Measurements from ENCODE around the gene FOXA3.

FOXA3 gene

GRCh38 chr19:45911291-45911690 is 47.2 kb downstream of the FOXA3 start:
- H3K27ac ChIP-seq = no peak overlapping the region
- TF ChIP-seq CTCF (conservative IDR thresholded peaks at IDR 0.05) = no peak
- no peak for TF ChIP-seq ZFX (IDR thresholded peaks at IDR 0.05)

DNA sequence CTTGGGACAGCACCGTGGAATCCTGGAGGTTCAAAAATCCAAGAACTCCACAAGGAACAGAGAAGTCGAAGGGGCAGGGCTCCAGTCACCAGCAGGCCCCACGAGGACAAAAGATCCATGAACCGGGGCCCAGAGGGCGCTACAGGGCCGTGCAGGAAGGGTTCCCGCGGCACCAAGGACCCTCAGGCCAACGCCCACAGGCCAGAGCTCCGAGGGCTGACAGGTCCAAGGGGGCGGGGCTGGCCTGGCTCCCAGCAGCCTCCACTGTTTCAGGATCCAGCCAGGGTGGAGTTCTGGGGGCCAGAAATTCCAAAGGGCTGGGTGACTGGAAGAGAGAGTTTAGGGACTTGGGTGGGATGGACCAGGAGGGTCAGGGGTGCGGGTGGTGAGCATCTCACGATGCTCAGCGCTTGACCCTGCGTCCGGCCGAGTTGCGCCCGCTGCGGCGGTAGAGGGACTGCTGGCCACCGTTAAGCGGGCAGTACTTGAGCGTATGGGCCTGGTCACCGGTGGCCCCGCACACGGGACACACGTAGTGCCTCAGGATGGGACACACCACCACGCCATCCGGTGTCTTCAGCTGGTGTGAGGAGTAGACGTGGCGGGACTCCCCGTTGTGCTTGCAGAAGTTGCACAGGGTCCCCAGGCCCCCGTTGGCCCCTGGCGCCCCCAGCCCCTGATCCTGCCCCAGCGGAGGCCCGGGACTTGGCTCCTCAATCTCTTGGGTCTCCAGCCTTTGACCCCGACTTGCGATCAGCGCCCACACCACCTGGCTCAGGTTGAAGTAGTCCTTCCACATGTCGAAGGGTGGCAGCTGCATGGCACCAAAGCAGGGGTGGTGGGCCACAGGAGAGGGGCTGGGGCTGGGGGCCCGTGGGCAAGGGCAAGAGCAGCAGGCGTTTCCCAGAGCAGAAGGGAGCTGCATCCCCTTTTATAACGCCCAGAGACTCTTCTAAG is 50.0 kb downstream of the FOXA3 start, which contains the start of gene NANOS2:
NANOS2 (minus strand) TSS at position 905 of the 957 bp plus-strand sequence; CDS start at position 820, 85 bp downstream.
- H3K27ac ChIP-seq = no peak within 1 kb of the TSS
- TF ChIP-seq CTCF (conservative IDR thresholded peaks at IDR 0.05) (no peak), ZFX (IDR thresholded peaks at IDR 0.05) (no peak)

- TF ChIP-seq CTCF (conservative IDR thresholded peaks at IDR 0.05) (no peak), ZFX (IDR thresholded peaks at IDR 0.05) (no peak)
- H3K27ac ChIP-seq = no peak overlapping the region
These were observed 53.4 kb downstream of the FOXA3 start for GRCh38 chr19:45917421-45918091.

- no peak overlapping the region for H3K27ac ChIP-seq
These were observed 54.6 kb downstream of the FOXA3 start for GRCh38 chr19:45918721-45919120.

DNA sequence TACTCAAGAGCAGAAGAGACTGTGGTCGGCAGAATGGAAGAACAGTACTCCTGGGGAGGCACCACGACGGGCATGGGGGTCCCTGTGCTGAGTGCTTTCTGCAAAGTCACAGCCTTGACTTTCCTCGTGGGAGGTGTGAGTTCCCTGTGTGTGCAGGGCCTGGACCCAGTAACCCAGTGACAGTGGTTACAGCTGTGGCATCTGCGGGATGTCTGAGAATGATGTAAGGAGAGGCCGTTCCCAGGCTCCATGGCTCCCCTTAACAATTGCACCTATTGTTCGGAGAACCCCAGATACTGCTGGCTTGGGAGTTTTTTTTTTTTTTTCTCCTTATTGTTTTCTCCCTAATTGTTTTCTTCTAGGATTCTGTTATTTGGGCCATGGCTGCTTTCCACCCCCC is 55.6 kb downstream of the FOXA3 start:
- no peak overlapping the region for H3K27ac ChIP-seq
- TF ChIP-seq ZFX (IDR thresholded peaks at IDR 0.05) (no peak), CTCF (conservative IDR thresholded peaks at IDR 0.05) (no peak)

More at GRCh38 chr19:45918721-45919120, 54.6 kb downstream of the FOXA3 start:
- no peak for TF ChIP-seq ZFX (IDR thresholded peaks at IDR 0.05)
- no peak for TF ChIP-seq CTCF (conservative IDR thresholded peaks at IDR 0.05)

DNA sequence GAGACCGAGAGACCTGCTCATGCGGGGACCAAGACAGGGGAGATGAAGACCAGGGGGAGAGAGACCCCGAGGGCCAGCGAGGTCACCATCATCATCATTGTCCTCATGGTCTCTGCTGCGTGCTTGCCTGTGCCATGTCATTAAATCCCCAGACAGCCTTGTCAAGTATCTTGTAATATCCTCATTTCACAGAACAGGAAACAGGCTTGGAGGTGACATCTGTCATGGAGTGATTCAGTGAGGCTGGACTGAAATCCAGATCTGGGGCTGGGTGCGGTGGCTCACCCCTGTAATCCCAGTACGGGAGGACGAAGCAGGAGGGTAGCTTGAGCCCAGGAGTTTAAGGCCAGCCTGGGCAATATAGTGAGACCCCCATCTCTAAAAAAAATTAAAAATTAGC is 56.3 kb downstream of the FOXA3 start:
- TF ChIP-seq CTCF (conservative IDR thresholded peaks at IDR 0.05) = no peak
- no peak for TF ChIP-seq ZFX (IDR thresholded peaks at IDR 0.05)
- no peak overlapping the region for H3K27ac ChIP-seq

- TF ChIP-seq ZFX (IDR thresholded peaks at IDR 0.05) (no peak), CTCF (conservative IDR thresholded peaks at IDR 0.05) (no peak; the same call in 1 of the 2 replicates)
- no peak overlapping the region for H3K27ac ChIP-seq
These were observed 58.2 kb downstream of the FOXA3 start for GRCh38 chr19:45922281-45922680.

Data from C4-2B (cell line).